Spleen (tissue), 7 donors: ENCODE data around the gene NLN.

Experiments
- POLR2A ChIP-seq, 3 donors: fragments of 450-650 bp; IDR thresholded peaks; one replicate each; pipeline ENCODE4 v1.5.1; 2017; ENCODE audit warnings: antibody characterized with exemption in 3 of 3, mild to moderate bottlenecking in 1 of 3
- TF ChIP-seq, protein P1 (sequence below), 11 experiments: fragments of 200-600 bp in 7 of 11; fragments of 450-650 bp in 4 of 11; sonication (generic) in 4 of 11; IDR thresholded peaks in 8 of 11; conservative IDR thresholded peaks in 3 of 11; 1 replicate in 7 of 11; 2 replicates in 4 of 11; pipeline versions ENCODE4 v1.4.0 to v1.8.0; 2016 to 2021; ENCODE audit warnings: antibody characterized with exemption in 11 of 11, inconsistent platforms in 4 of 11, mild to moderate bottlenecking in 1 of 11
- donor health status: DM: no; HTN: no; CAD: no; lungs with moderate emphysema.
- donor health status: DM: no; HTN: no; CAD: no.
- donor health status: DM: no; HTN: no; CAD: no.

DNA sequence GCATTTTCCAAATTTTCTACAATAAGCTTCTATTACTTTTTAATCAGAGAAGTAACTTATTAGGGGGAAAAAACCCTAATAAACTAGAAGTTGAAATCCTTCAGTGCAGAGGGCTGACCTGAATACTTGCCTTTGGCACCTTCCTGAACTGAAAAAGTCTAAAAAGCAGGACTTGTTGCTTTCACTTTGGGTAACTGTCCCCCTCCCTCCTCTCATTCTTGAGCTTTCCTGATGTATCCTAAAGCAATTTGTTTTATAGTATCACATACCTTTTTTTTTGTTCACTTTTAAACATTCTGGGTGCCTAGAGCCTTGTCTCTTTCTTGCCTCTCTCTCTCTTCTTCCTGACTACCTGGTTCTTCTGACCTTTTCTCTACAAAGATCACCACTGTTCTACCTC lies 140.4 kb downstream of the NLN start:
- TF ChIP-seq, protein P1, sequence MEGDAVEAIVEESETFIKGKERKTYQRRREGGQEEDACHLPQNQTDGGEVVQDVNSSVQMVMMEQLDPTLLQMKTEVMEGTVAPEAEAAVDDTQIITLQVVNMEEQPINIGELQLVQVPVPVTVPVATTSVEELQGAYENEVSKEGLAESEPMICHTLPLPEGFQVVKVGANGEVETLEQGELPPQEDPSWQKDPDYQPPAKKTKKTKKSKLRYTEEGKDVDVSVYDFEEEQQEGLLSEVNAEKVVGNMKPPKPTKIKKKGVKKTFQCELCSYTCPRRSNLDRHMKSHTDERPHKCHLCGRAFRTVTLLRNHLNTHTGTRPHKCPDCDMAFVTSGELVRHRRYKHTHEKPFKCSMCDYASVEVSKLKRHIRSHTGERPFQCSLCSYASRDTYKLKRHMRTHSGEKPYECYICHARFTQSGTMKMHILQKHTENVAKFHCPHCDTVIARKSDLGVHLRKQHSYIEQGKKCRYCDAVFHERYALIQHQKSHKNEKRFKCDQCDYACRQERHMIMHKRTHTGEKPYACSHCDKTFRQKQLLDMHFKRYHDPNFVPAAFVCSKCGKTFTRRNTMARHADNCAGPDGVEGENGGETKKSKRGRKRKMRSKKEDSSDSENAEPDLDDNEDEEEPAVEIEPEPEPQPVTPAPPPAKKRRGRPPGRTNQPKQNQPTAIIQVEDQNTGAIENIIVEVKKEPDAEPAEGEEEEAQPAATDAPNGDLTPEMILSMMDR (IDR thresholded peaks at IDR 0.05 in 8 of 11, conservative IDR thresholded peaks at IDR 0.05 in 3 of 11): no peak
- no peak for TF ChIP-seq POLR2A (IDR thresholded peaks at IDR 0.05)
